SK-N-SH (cell line): ENCODE results near the gene CPS1. TPM values are rescaled to one million over a fixed set of nuclear protein-coding genes. Genes with fewer than 3 reads are reported as not detected.

Experiments
- CTCF ChIA-PET: fragments of 300-600, 350-600 bp; formaldehyde crosslinking; extraction: SDS; loops from one replicate; lab custom pipeline; 2021; lab: Yijun Ruan, JAX
- POLR2A ChIA-PET: fragments of 350-600 bp; sonication (Branson Sonifier 250); formaldehyde crosslinking; extraction: SDS; loops from one replicate; lab custom pipeline; 2020; ENCODE audit warnings: antibody characterized with exemption, inconsistent platforms; lab: Yijun Ruan, JAX
- DNase-seq: peaks from one replicate; pipeline ENCODE4 v3.0.0; 2012
- H2AFZ ChIP-seq: fragments of 200-600 bp; sonication (generic); 2 replicates; pipeline ENCODE4 v1.8.1; 2016; ENCODE audit warnings: antibody characterized with exemption, mild to moderate bottlenecking, low read depth
- H3F3A ChIP-seq: fragments of 200-600 bp; sonication (generic); replicated peaks from 2 replicates; pipeline ENCODE3; 2016; ENCODE audit warnings: antibody characterized with exemption, mild to moderate bottlenecking; ENCODE audit not compliant: insufficient read depth
- H3K27ac ChIP-seq, 2 experiments: fragments of 200-500 bp in 1 of 2; fragments of 200-600 bp in 1 of 2; sonication (Bioruptor generic) in 1 of 2; sonication (generic), shearing (Covaris generic) in 1 of 2; 2 replicates each; pipeline versions ENCODE4 v1.5.1 to v1.6.1; 2014 to 2016; ENCODE audit warnings: low read depth in 2 of 2, inconsistent platforms in 1 of 2, low read length in 1 of 2, mild to moderate bottlenecking in 1 of 2, mixed read lengths in 1 of 2
- H3K27me3 ChIP-seq: fragments of 200-600 bp; sonication (generic), shearing (Covaris generic); 2 replicates; pipeline ENCODE4 v1.6.1; 2016; ENCODE audit warnings: mixed run types; ENCODE audit not compliant: insufficient read depth
- H3K36me3 ChIP-seq, 2 experiments: fragments of 200-500 bp in 1 of 2; fragments of 200-600 bp in 1 of 2; sonication (Bioruptor generic) in 1 of 2; sonication (generic) in 1 of 2; replicated peaks in 1 of 2; 2 replicates each; pipeline versions ENCODE3 to v1.5.1; 2014 to 2016; ENCODE audit warnings: low read length in 1 of 2, mild to moderate bottlenecking in 1 of 2; ENCODE audit not compliant: insufficient read depth in 2 of 2, control insufficient read depth in 1 of 2
- H3K4me1 ChIP-seq, 2 experiments: fragments of 200-500 bp in 1 of 2; fragments of 200-600 bp in 1 of 2; sonication (Bioruptor generic) in 1 of 2; sonication (generic), shearing (Covaris generic) in 1 of 2; 2 replicates each; pipeline versions ENCODE4 v1.5.1 to v1.6.1; 2014 to 2016; ENCODE audit warnings: low read depth in 1 of 2, low read length in 1 of 2, mixed run types in 1 of 2; ENCODE audit not compliant: insufficient read depth in 2 of 2, control insufficient read depth in 1 of 2
- H3K4me2 ChIP-seq: fragments of 200-600 bp; sonication (generic), shearing (Covaris generic); 2 replicates; pipeline ENCODE4 v1.6.1; 2017; ENCODE audit warnings: mixed run types
- H3K4me3 ChIP-seq, 2 experiments: fragments of 200-500 bp in 1 of 2; fragments of 200-600 bp in 1 of 2; sonication (Bioruptor generic) in 1 of 2; sonication (generic), shearing (Covaris generic) in 1 of 2; 2 replicates each; pipeline versions ENCODE4 v1.5.1 to v1.8.1; 2014 to 2016; ENCODE audit warnings: low read depth in 2 of 2, inconsistent platforms in 1 of 2, low read length in 1 of 2, mild to moderate bottlenecking in 1 of 2, mixed read lengths in 1 of 2, moderate library complexity in 1 of 2
- H3K79me2 ChIP-seq: fragments of 200-600 bp; sonication (generic); 2 replicates; pipeline ENCODE4 v1.8.1; 2017; ENCODE audit warnings: mild to moderate bottlenecking; ENCODE audit not compliant: insufficient read depth
- H3K9ac ChIP-seq: fragments of 200-600 bp; sonication (generic); 2 replicates; pipeline ENCODE4 v1.6.1; 2017; ENCODE audit warnings: mixed run types
- H3K9me2 ChIP-seq: fragments of 200-600 bp; sonication (generic); 2 replicates; pipeline ENCODE4 v1.6.1; 2017; ENCODE audit warnings: mixed run types
- H3K9me3 ChIP-seq: fragments of 200-600 bp; sonication (generic); 2 replicates; pipeline ENCODE4 v1.6.1; 2017; ENCODE audit warnings: mixed run types, mild to moderate bottlenecking, moderate library complexity
- H4K20me1 ChIP-seq: fragments of 200-600 bp; sonication (generic); 2 replicates; pipeline ENCODE4 v1.6.1; 2017; ENCODE audit warnings: mild to moderate bottlenecking, mixed run types; ENCODE audit not compliant: insufficient read depth
- CTCF ChIP-seq: fragments of 200-600 bp; sonication (generic); IDR thresholded peaks from 2 replicates; pipeline ENCODE4 v1.6.1; 2017; ENCODE audit warnings: antibody characterized with exemption, mild to moderate bottlenecking, moderate library complexity
- EP300 ChIP-seq, 2 experiments: IDR thresholded peaks; 2 replicates each; pipeline versions ENCODE4 v1.4.0 to v1.6.1; 2012; ENCODE audit warnings: borderline replicate concordance in 1 of 2, low read depth in 1 of 2, low read length in 1 of 2
- FOSL2 ChIP-seq: IDR thresholded peaks from 2 replicates; pipeline ENCODE4 v1.4.0; 2012; ENCODE audit warnings: low read depth, mild to moderate bottlenecking, moderate library complexity, borderline replicate concordance
- FOXM1 ChIP-seq: IDR thresholded peaks from 2 replicates; pipeline ENCODE4 v1.4.0; 2012; ENCODE audit warnings: low read depth, mild to moderate bottlenecking
- MEF2A ChIP-seq: IDR thresholded peaks from 2 replicates; pipeline ENCODE4 v1.4.0; 2012; ENCODE audit warnings: low read depth, borderline replicate concordance
- NRF1 ChIP-seq: IDR thresholded peaks from 2 replicates; pipeline ENCODE4 v1.6.1; 2012; ENCODE audit warnings: low read depth, mild to moderate bottlenecking, low read length
- RAD21 ChIP-seq: IDR thresholded peaks from 2 replicates; pipeline ENCODE4 v1.6.1; 2012; ENCODE audit warnings: mild to moderate bottlenecking, low read length
- REST ChIP-seq: IDR thresholded peaks from 2 replicates; pipeline ENCODE4 v1.6.1; 2012; ENCODE audit warnings: mild to moderate bottlenecking, low read depth, low read length, moderate library complexity
- TCF12 ChIP-seq: IDR thresholded peaks from 2 replicates; pipeline ENCODE4 v1.4.0; 2012
- TEAD4 ChIP-seq: IDR thresholded peaks from 2 replicates; pipeline ENCODE4 v1.4.0; 2012; ENCODE audit warnings: mild to moderate bottlenecking, borderline replicate concordance; ENCODE audit not compliant: insufficient read depth
- USF2 ChIP-seq: fragments of 150-350 bp; IDR thresholded peaks from 2 replicates; pipeline ENCODE4 v1.6.1; 2017; ENCODE audit warnings: antibody characterized with exemption, low read length, low read depth, borderline replicate concordance
- YY1 ChIP-seq: IDR thresholded peaks from 2 replicates; pipeline ENCODE4 v1.4.0; 2012; ENCODE audit warnings: low read depth, mild to moderate bottlenecking
- ZBTB33 ChIP-seq: IDR thresholded peaks from 2 replicates; pipeline ENCODE4 v1.4.0; 2012; ENCODE audit warnings: low read depth, borderline replicate concordance
- WGBS: methylation state at CpG from one replicate; pipeline ENCODE4 v1.1.6; 2017; ENCODE audit warnings: low lambda C conversion rate; 5-methylcytosine and 5-hydroxymethylcytosine counted together
- polyA plus RNA-seq, 3 experiments: library from polyadenylated mRNA; depleted of rRNA; stranded (reverse); fragments of >200 nt; gene quantifications; 2 replicates each; pipeline ENCODE4 v1.2.3, GENCODE V29; 2012
- TF ChIP-seq, protein P1 (sequence below): IDR thresholded peaks from 2 replicates; pipeline ENCODE4; 2012
- TF ChIP-seq, protein P2 (sequence below): IDR thresholded peaks from 2 replicates; pipeline ENCODE4 v1.4.0; 2012; ENCODE audit warnings: low read depth

The CPS1 gene
- polyA plus RNA-seq, 1 of the 3 experiments (the other 2 are of a cell fraction): 9.2 TPM

DNA sequence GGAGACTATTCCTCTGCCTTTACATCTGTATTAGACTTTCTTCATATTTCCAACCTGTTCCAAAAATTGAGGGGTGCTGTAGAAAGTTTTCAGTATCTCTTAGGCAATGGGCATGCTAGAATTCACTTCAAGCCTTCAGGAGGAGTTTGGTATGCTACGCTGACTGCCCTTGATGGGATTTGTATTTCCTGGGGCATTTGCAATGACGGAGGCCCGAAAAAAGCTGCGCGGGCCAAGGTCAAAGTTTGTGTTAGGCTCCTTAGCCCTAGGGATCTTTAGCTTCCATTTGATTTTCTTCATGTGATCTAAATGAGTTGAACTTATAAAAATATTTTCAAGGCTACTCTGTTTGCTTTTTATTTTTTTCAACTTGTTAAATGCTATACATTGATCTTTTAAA, 5.1 kb downstream of the CPS1 start:
- no peaks in the 10 kb centered on the region; the same call in 1 of the 2 replicates for H3K9me2 ChIP-seq
- no peak overlapping the region for H3K9ac ChIP-seq
- TF ChIP-seq FOXM1 (no peak), RAD21 (no peak), YY1 (no peak), TCF12 (no peak), CTCF (no peak), REST (no peak), ZBTB33 (no peak), TEAD4 (no peak), FOSL2 (no peak), MEF2A (no peak), USF2 (no peak), EP300 (IDR thresholded peaks at IDR 0.05; ENCODE audit: borderline replicate concordance in 1 of 2, low read depth in 1 of 2, low read length in 1 of 2) (no peak), NRF1 (no peak)
- TF ChIP-seq, protein P1, sequence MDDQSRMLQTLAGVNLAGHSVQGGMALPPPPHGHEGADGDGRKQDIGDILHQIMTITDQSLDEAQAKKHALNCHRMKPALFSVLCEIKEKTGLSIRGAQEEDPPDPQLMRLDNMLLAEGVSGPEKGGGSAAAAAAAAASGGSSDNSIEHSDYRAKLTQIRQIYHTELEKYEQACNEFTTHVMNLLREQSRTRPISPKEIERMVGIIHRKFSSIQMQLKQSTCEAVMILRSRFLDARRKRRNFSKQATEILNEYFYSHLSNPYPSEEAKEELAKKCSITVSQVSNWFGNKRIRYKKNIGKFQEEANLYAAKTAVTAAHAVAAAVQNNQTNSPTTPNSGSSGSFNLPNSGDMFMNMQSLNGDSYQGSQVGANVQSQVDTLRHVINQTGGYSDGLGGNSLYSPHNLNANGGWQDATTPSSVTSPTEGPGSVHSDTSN: no peak
- TF ChIP-seq, protein P2, sequence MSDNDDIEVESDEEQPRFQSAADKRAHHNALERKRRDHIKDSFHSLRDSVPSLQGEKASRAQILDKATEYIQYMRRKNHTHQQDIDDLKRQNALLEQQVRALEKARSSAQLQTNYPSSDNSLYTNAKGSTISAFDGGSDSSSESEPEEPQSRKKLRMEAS: no peak
- TF ChIP-seq, all 33 proteins: peak for 0
- 97% methylated on average over 5 of the region's 5 CpGs for WGBS
- H3F3A ChIP-seq: no peaks in the 10 kb centered on the region
- peaks cover 0 to 3% of the 10 kb centered on the region in 2 experiments for H3K36me3 ChIP-seq
- H3K79me2 ChIP-seq: no peaks in the 10 kb centered on the region
- no peak overlapping the region for H3K4me3 ChIP-seq
- no peak overlapping the region for H3K27ac ChIP-seq
- H4K20me1 ChIP-seq: no peaks in the 10 kb centered on the region
- CTCF ChIA-PET: interaction anchor here (1.0 to 1.4 kb wide), 2 partner anchors 11 to 58 kb away, joined by 3 to 6 read pairs; no protein-coding TSS in a partner anchor
- no peaks in the 10 kb centered on the region for H3K4me1 ChIP-seq
- H3K4me2 ChIP-seq: no peak overlapping the region
- no peaks in the 10 kb centered on the region for H3K27me3 ChIP-seq
- POLR2A ChIA-PET: no interaction called here
- no peak overlapping the region for H2AFZ ChIP-seq
- no peaks in the 10 kb centered on the region for H3K9me3 ChIP-seq
- DNase-seq: no peak
